IMR-90 (cell line): ENCODE results near the gene CENPT. TPM values are rescaled to one million over a fixed set of nuclear protein-coding genes. Genes with fewer than 3 reads are reported as not detected.

Source experiments
- ATAC-seq: fragments of 200-7000 bp; cut with Tn5 transposase; 2 replicates; pipeline ENCODE4 v1.9.1; 2020; ENCODE audit warnings: low read depth, mild to moderate bottlenecking, moderate library complexity
- BruUV-seq: library from RNA; stranded (reverse); fragments of 400-500 nt; replicated peaks from 2 replicates; lab custom pipeline; 2021; lab: Mats Ljungman, UMichigan
- CTCF ChIA-PET: fragments of 300-600 bp; formaldehyde crosslinking; extraction: SDS; loops from one replicate; lab custom pipeline; 2021; ENCODE audit warnings: antibody characterized with exemption; lab: Yijun Ruan, JAX
- POLR2A ChIA-PET: fragments of 300-600 bp; sonication (Branson Sonifier 250); formaldehyde crosslinking; loops from one replicate; lab custom pipeline; 2022; ENCODE audit warnings: antibody characterized with exemption; ENCODE audit not compliant: unreplicated experiment; lab: Charles Lee
- DNase-seq: peaks from one replicate; pipeline ENCODE4 v3.0.0; 2013
- H2AFZ ChIP-seq: replicated peaks from 2 replicates; pipeline ENCODE3; 2013; ENCODE audit warnings: low read length, mild to moderate bottlenecking; ENCODE audit not compliant: poor library complexity
- H2AK5ac ChIP-seq: 2 replicates; pipeline ENCODE4 v1.6.1; 2013; ENCODE audit warnings: low read depth, low read length, inconsistent platforms
- H2AK9ac ChIP-seq: replicated peaks from 2 replicates; pipeline ENCODE3; 2013; ENCODE audit warnings: mild to moderate bottlenecking, low read depth, low read length, moderate library complexity; ENCODE audit not compliant: poor library complexity
- H2BK120ac ChIP-seq: 2 replicates; pipeline ENCODE4 v1.6.1; 2013; ENCODE audit warnings: low read depth, low read length, inconsistent platforms
- H2BK15ac ChIP-seq: 3 replicates; pipeline ENCODE4 v1.6.1; 2013; ENCODE audit warnings: low read depth, low read length, inconsistent platforms
- H2BK20ac ChIP-seq: 2 replicates; pipeline ENCODE4 v1.6.1; 2013; ENCODE audit warnings: low read depth, mild to moderate bottlenecking, inconsistent platforms, low read length, moderate library complexity
- H2BK5ac ChIP-seq: 2 replicates; pipeline ENCODE4 v1.6.1; 2013; ENCODE audit warnings: mild to moderate bottlenecking, low read depth, low read length, inconsistent platforms; ENCODE audit not compliant: poor library complexity, severe bottlenecking
- H3K14ac ChIP-seq: replicated peaks from 2 replicates; pipeline ENCODE4 v1.6.1; 2013; ENCODE audit warnings: low read depth, low read length, inconsistent platforms
- H3K18ac ChIP-seq: 2 replicates; pipeline ENCODE4 v1.6.1; 2013; ENCODE audit warnings: low read depth, low read length, control low read depth
- H3K23ac ChIP-seq: 2 replicates; pipeline ENCODE4 v1.6.1; 2013; ENCODE audit warnings: low read depth, low read length, inconsistent platforms
- H3K27ac ChIP-seq: 2 replicates; pipeline ENCODE4 v1.5.1; 2013; ENCODE audit warnings: mild to moderate bottlenecking, control low read depth, low read length; ENCODE audit not compliant: insufficient read depth
- H3K27me3 ChIP-seq: 2 replicates; pipeline ENCODE4 v1.6.1; 2013; ENCODE audit warnings: low read length; ENCODE audit not compliant: control insufficient read depth, insufficient read depth
- H3K36me3 ChIP-seq: 2 replicates; pipeline ENCODE4 v1.6.1; 2013; ENCODE audit warnings: low read length, mixed read lengths; ENCODE audit not compliant: control insufficient read depth, insufficient read depth
- H3K4ac ChIP-seq: 2 replicates; pipeline ENCODE4 v1.6.1; 2013; ENCODE audit warnings: low read depth, low read length, inconsistent platforms
- H3K4me1 ChIP-seq: 2 replicates; pipeline ENCODE4 v1.6.1; 2013; ENCODE audit warnings: low read length, mixed read lengths; ENCODE audit not compliant: control insufficient read depth, insufficient read depth
- H3K4me2 ChIP-seq: 2 replicates; pipeline ENCODE4 v1.6.1; 2013; ENCODE audit warnings: low read depth, mild to moderate bottlenecking, control low read depth, low read length, moderate library complexity
- H3K4me3 ChIP-seq: 2 replicates; pipeline ENCODE4 v1.5.1; 2013; ENCODE audit warnings: low read depth, mild to moderate bottlenecking, control low read depth, low read length, moderate library complexity; ENCODE audit not compliant: insufficient read depth
- H3K56ac ChIP-seq: 2 replicates; pipeline ENCODE4 v1.6.1; 2013; ENCODE audit warnings: low read length, inconsistent platforms; ENCODE audit not compliant: insufficient read depth; ENCODE audit errors: extremely low read depth
- H3K79me1 ChIP-seq, 2 experiments: 2 replicates each; pipeline ENCODE4 v1.6.1; 2013; ENCODE audit warnings: low read length in 2 of 2, inconsistent platforms in 1 of 2, low read depth in 1 of 2
- H3K9ac ChIP-seq: 2 replicates; pipeline ENCODE4 v1.6.1; 2013; ENCODE audit warnings: low read depth, low read length, control low read depth
- H3K9me1 ChIP-seq: 2 replicates; pipeline ENCODE4 v1.6.1; 2013; ENCODE audit warnings: low read length, inconsistent platforms; ENCODE audit not compliant: insufficient read depth
- H3K9me3 ChIP-seq: 2 replicates; pipeline ENCODE4 v1.6.1; 2013; ENCODE audit warnings: low read length; ENCODE audit not compliant: control insufficient read depth, insufficient read depth
- H4K20me1 ChIP-seq: 2 replicates; pipeline ENCODE4 v1.6.1; 2013; ENCODE audit warnings: low read length, inconsistent platforms; ENCODE audit not compliant: insufficient read depth
- H4K5ac ChIP-seq: 2 replicates; pipeline ENCODE4 v1.6.1; 2013; ENCODE audit warnings: mild to moderate bottlenecking, low read depth, low read length, control low read depth
- H4K8ac ChIP-seq, 2 experiments: 2 replicates each; pipeline ENCODE4 v1.6.1; 2013; ENCODE audit warnings: low read depth in 2 of 2, low read length in 2 of 2, control low read depth in 1 of 2, inconsistent platforms in 1 of 2
- H4K91ac ChIP-seq: 2 replicates; pipeline ENCODE4 v1.6.1; 2013; ENCODE audit warnings: low read depth, low read length, inconsistent platforms; ENCODE audit not compliant: insufficient read depth
- ELK1 ChIP-seq: fragments of 150-350 bp; IDR thresholded peaks from 2 replicates; pipeline ENCODE4 v1.6.1; 2016; ENCODE audit warnings: low read depth, mild to moderate bottlenecking, low read length, moderate library complexity, borderline replicate concordance
- NFE2L2 ChIP-seq: fragments of 150-350 bp; IDR thresholded peaks from 2 replicates; pipeline ENCODE4 v1.6.1; 2016; ENCODE audit warnings: low read depth, mild to moderate bottlenecking, low read length
- RFX5 ChIP-seq: IDR thresholded peaks from 2 replicates; pipeline ENCODE4 v1.8.0; 2012; ENCODE audit warnings: low read depth, mild to moderate bottlenecking, low read length, moderate library complexity
- WGBS, 2 experiments: methylation state at CpG; one replicate each; pipeline versions ENCODE4 v1.1.5 to v1.1.7; 2013; ENCODE audit warnings: missing lambda C conversion rate in 2 of 2; ENCODE audit not compliant: insufficient read length in 1 of 2; ENCODE audit errors: extremely low coverage in 2 of 2; 5-methylcytosine and 5-hydroxymethylcytosine counted together
- dilution Hi-C: fragments of 300-500 bp; cut with HindIII; formaldehyde crosslinking; loops from one replicate; pipeline ENCODE4 v1.14.3; 2018; ENCODE audit warnings: low sequenced_read_pairs; ENCODE audit not compliant: unreplicated experiment
- in situ Hi-C: fragments of 300-500 bp; cut with MboI; formaldehyde crosslinking; loops from 3 replicates; pipeline ENCODE4 v1.14.3; 2019; ENCODE audit warnings: low sequenced_read_pairs, inconsistent platforms, mixed read lengths
- intact Hi-C: fragments of 100-400 bp; cut with micrococcal nuclease; formaldehyde crosslinking; loops from 2 replicates; pipeline ENCODE4 v1.10.0; 2022
- polyA plus RNA-seq, 3 experiments: library from polyadenylated mRNA; depleted of rRNA; stranded (reverse); fragments of >200 nt; gene quantifications; 2 replicates each; pipeline ENCODE4 v1.2.3, GENCODE V29; 2012; ENCODE audit warnings: low replicate concordance in 1 of 3
- total RNA-seq: library from RNA; depleted of rRNA; stranded (reverse); fragments of >200 nt; gene quantifications from 2 replicates; pipeline ENCODE4 v1.2.3, GENCODE V29; 2012

The CENPT gene
- total and polyA plus RNA-seq, 2 of the 4 experiments (the other 2 are of a cell fraction): 33.3 to 83.1 TPM

- Histone ChIP-seq H3K4me2 (no peak overlapping the region), H3K4me3 (no peak overlapping the region), H2AFZ (no peak overlapping the region), H3K4ac (no peak overlapping the region), H3K9me3 (no peaks in the 10 kb centered on the region), H2BK120ac (no peak overlapping the region), H3K79me1 (peaks cover 19 to 49% of the 10 kb centered on the region in 2 experiments), H3K27me3 (no peaks in the 10 kb centered on the region), H3K9me1 (peaks cover 18% of the 10 kb centered on the region), H2BK15ac (no peak overlapping the region), H3K27ac (no peak overlapping the region), H3K56ac (no peak overlapping the region), H3K23ac (no peak overlapping the region), H3K4me1 (peaks cover 8% of the 10 kb centered on the region), H2AK5ac (no peak overlapping the region), H3K36me3 (peaks cover 74% of the 10 kb centered on the region), H4K8ac (no peak overlapping the region), H3K14ac (no peak overlapping the region), H4K91ac (no peak overlapping the region), H3K9ac (no peak overlapping the region), H2AK9ac (peak overlapping the region; percentile 10), H2BK20ac (no peak overlapping the region), H4K5ac (no peak overlapping the region), H4K20me1 (peaks cover 50% of the 10 kb centered on the region), H2BK5ac (no peak overlapping the region), H3K18ac (no peak overlapping the region)
- intact Hi-C loops (no loop called here), in situ Hi-C loops (no loop called here), dilution Hi-C loops (no loop called here)
- ATAC-seq (no peak), DNase-seq (no peak)
- POLR2A ChIA-PET: no interaction called here
- 100% methylated on average over 1 of the region's 6 CpGs; no CpG with 5 or more reads in 1 of the 2 experiments for WGBS, 2 experiments
- TF ChIP-seq NFE2L2 (no peak), ELK1 (no peak), RFX5 (no peak)
- CTCF ChIA-PET: no interaction called here
- BruUV-seq: no TSS peak
These were observed 30.7 kb upstream of the CENPT start for GRCh38 chr16:67878232-67878631.
